CD4-positive, alpha-beta memory T cell (primary cell): Measurements from ENCODE around the gene VPS9D1. TPM values are rescaled to one million over a fixed set of nuclear protein-coding genes. Genes with fewer than 3 reads are reported as not detected.
A peak's percentile ranks its signal among the peaks of the same experiment; 100 is the strongest.
"Not testable (repeated sequence)": the region's sequence is repeated elsewhere in the genome, so short reads cannot be mapped to it uniquely, and the experiment has no call there.

Experiments
- CTCF ChIA-PET: fragments of 350-600 bp; sonication (Branson Sonifier 250); formaldehyde crosslinking; loops from one replicate; lab custom pipeline; 2021; ENCODE audit warnings: inconsistent platforms; ENCODE audit not compliant: partially characterized antibody; lab: Charles Lee
- POLR2A ChIA-PET: fragments of 350-600 bp; sonication (Branson Sonifier 250); formaldehyde crosslinking; loops from one replicate; lab custom pipeline; 2021; ENCODE audit not compliant: partially characterized antibody; lab: Charles Lee
- DNase-seq, 5 donors: peaks; one replicate each; pipeline versions ENCODE4 v3.0.0 to v3.0.0-alpha.2; 2020 to 2022; ENCODE audit warnings: mixed read lengths in 1 of 5
- H3K27ac ChIP-seq: one replicate; pipeline ENCODE4 v1.7.0; 2013; ENCODE audit warnings: low read depth, low read length
- H3K27me3 ChIP-seq: 2 replicates; pipeline ENCODE4 v1.7.0; 2013; ENCODE audit warnings: mild to moderate bottlenecking, low read length, moderate library complexity; ENCODE audit not compliant: insufficient read depth
- H3K36me3 ChIP-seq: 2 replicates; pipeline ENCODE4 v1.7.0; 2013; ENCODE audit warnings: mild to moderate bottlenecking, low read length, moderate library complexity; ENCODE audit not compliant: insufficient read depth
- H3K4me1 ChIP-seq: 2 replicates; pipeline ENCODE4 v1.7.0; 2013; ENCODE audit warnings: mild to moderate bottlenecking, low read length, moderate library complexity; ENCODE audit not compliant: insufficient read depth
- H3K4me3 ChIP-seq, 2 donors: one replicate each; pipeline ENCODE4 v1.7.0; 2013; ENCODE audit warnings: low read length in 2 of 2, mild to moderate bottlenecking in 1 of 2
- H3K9me3 ChIP-seq, 2 donors: one replicate each; pipeline ENCODE4 v1.7.0; 2013; ENCODE audit warnings: low read length in 2 of 2, control low read depth in 1 of 2; ENCODE audit not compliant: control insufficient read depth in 1 of 2
- H3K27ac Mint-ChIP-seq, 7 donors: one replicate each; pipeline ENCODE4 v1.8.0; 2020 to 2021; ENCODE audit warnings: mixed read lengths in 7 of 7, mild to moderate bottlenecking in 6 of 7, inconsistent platforms in 3 of 7, moderate library complexity in 3 of 7
- H3K27me3 Mint-ChIP-seq, 2 donors: one replicate each; pipeline ENCODE4 v1.8.0; 2020 to 2021; ENCODE audit warnings: mixed read lengths in 2 of 2
- H3K36me3 Mint-ChIP-seq, 2 donors: one replicate each; pipeline ENCODE4 v1.8.0; 2020 to 2021; ENCODE audit warnings: mixed read lengths in 2 of 2, inconsistent platforms in 1 of 2, mild to moderate bottlenecking in 1 of 2
- H3K4me1 Mint-ChIP-seq, 4 donors: one replicate each; pipeline ENCODE4 v1.8.0; 2020 to 2021; ENCODE audit warnings: mixed read lengths in 4 of 4, mild to moderate bottlenecking in 1 of 4
- H3K4me3 Mint-ChIP-seq, 8 donors: one replicate each; pipeline ENCODE4 v1.8.0; 2020 to 2021; ENCODE audit warnings: mixed read lengths in 8 of 8, mild to moderate bottlenecking in 7 of 8, moderate library complexity in 6 of 8, inconsistent platforms in 3 of 8
- H3K9me3 Mint-ChIP-seq, 8 donors: one replicate each; pipeline ENCODE4 v1.8.0; 2020 to 2021; ENCODE audit warnings: mixed read lengths in 8 of 8, mild to moderate bottlenecking in 5 of 8, inconsistent platforms in 3 of 8, moderate library complexity in 1 of 8
- intact Hi-C: fragments of 100-400 bp; cut with micrococcal nuclease; formaldehyde crosslinking; loops from one replicate; pipeline ENCODE4 v1.15.1; 2023
- polyA plus RNA-seq, 2 donors: library from polyadenylated mRNA; unstranded; fragments of 300-500 nt; fragmentation: Illumina TruSeq; gene quantifications; one replicate each; pipeline ENCODE4 v1.2.3, GENCODE V29; 2021
- total RNA-seq, 2 experiments: library from RNA; stranded (reverse); gene quantifications; one replicate each; pipeline ENCODE4 v1.2.3, GENCODE V29; 2021

VPS9D1 gene
- total and polyA plus RNA-seq, 4 experiments from 2014 or later = 0.48 to 13.6 (median 7.0) TPM

- Histone ChIP-seq H3K36me3 (peaks cover 20% of the 10 kb centered on the region), H3K27ac (no peak overlapping the region), H3K4me3 (no peak overlapping the region), H3K27me3 (no peaks in the 10 kb centered on the region), H3K9me3 (no peaks in the 10 kb centered on the region), H3K4me1 (peaks cover 14% of the 10 kb centered on the region)
- Mint-ChIP-seq H3K4me1 (peaks cover 9 to 27% (median 13%) of the 10 kb centered on the region in 4 donors), H3K9me3 (no peaks in the 10 kb centered on the region), H3K4me3 (no peak overlapping the region), H3K27ac (no peak overlapping the region), H3K36me3 (peaks cover 11 to 30% of the 10 kb centered on the region in 2 donors), H3K27me3 (no peaks in the 10 kb centered on the region)
- ChIA-PET POLR2A (interaction anchor here (2.0 kb wide), 1 partner anchor 10 kb away, joined by 5 read pairs; no protein-coding TSS in a partner anchor), CTCF (interaction anchor here (4.0 kb wide), 1 partner anchor 9 kb away, joined by 14 read pairs; no protein-coding TSS in a partner anchor)
- no peak for DNase-seq
- intact Hi-C loops = no loop called here
Measured at GRCh38 chr16:89690392-89690901, 30.3 kb downstream of the VPS9D1 start.

DNA sequence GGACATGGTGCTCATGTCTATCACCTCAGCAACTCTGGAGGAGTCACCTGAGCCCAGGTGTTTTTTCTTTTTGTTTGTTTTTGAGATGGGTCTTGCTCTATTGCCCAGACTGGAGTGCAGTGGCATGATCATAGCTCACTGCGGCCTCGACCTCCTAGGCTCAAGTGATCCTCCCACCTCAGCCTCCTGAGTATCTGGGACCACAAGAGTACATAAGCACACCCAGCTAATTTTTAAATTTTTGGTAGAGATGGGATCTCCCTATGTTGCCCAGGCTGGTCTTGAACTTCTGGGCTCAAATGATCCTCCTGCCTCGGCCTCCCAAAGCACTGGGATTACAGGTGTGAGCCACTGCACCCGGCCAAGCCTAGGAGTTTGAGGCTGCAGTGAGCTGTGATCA, 31.1 kb downstream of the VPS9D1 start:
- peak overlapping the region in 1 of 7 donors; percentile 23 for H3K27ac Mint-ChIP-seq
- not testable (repeated sequence) for H3K4me3 Mint-ChIP-seq

DNA sequence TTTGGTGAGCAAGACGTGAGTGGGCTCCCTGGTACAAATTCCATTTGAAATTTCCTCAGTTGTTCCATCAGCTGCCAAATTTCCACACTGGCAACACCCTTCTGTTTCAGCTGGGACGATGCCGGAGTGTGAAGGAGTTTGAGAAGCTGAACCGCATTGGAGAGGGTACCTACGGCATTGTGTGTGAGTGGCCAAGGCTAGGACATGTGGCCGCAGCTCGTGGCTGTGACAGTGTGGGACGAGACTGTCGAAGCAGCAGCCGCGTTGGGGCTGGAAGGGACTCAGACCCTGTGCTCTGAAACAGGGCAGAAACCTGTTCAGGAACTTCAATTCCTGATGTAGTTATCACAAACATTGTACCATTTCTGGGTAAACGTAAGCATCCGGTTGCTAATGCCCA, 31.6 kb downstream of the VPS9D1 start:
- no peak overlapping the region for H3K4me3 Mint-ChIP-seq
- peaks cover 11 to 27% of the 10 kb centered on the region in 2 donors for H3K36me3 Mint-ChIP-seq
- H3K27me3 Mint-ChIP-seq = no peaks in the 10 kb centered on the region
- CTCF ChIA-PET = interaction anchor here (4.0 kb wide), 1 partner anchor 10 kb away, joined by 14 read pairs; no protein-coding TSS in a partner anchor
- no peak for DNase-seq
- POLR2A ChIA-PET = interaction anchor here (2.0 kb wide), 1 partner anchor 11 kb away, joined by 5 read pairs; no protein-coding TSS in a partner anchor
- Histone ChIP-seq H3K27me3 (no peaks in the 10 kb centered on the region), H3K4me3 (no peak overlapping the region), H3K36me3 (peaks cover 20% of the 10 kb centered on the region), H3K4me1 (peaks cover 14% of the 10 kb centered on the region), H3K9me3 (no peaks in the 10 kb centered on the region), H3K27ac (no peak overlapping the region)
- intact Hi-C loops = no loop called here
- no peaks in the 10 kb centered on the region for H3K9me3 Mint-ChIP-seq
- peaks cover 9 to 25% (median 13%) of the 10 kb centered on the region in 4 donors for H3K4me1 Mint-ChIP-seq
- H3K27ac Mint-ChIP-seq = no peak overlapping the region

More for the DNA sequence above, 31.1 kb downstream of the VPS9D1 start:
- peaks cover 11 to 27% of the 10 kb centered on the region in 2 donors for H3K36me3 Mint-ChIP-seq
- H3K27me3 Mint-ChIP-seq, intact Hi-C loops, H3K9me3 Mint-ChIP-seq, H3K27me3 ChIP-seq, H3K27ac ChIP-seq, H3K9me3 ChIP-seq, H3K4me3 ChIP-seq, DNase-seq: not testable (repeated sequence)
- ChIA-PET CTCF (interaction anchor here (4.0 kb wide), 1 partner anchor 10 kb away, joined by 14 read pairs; no protein-coding TSS in a partner anchor), POLR2A (interaction anchor here (2.0 kb wide), 1 partner anchor 10 kb away, joined by 5 read pairs; no protein-coding TSS in a partner anchor)
- H3K4me1 ChIP-seq = peaks cover 14% of the 10 kb centered on the region
- peaks cover 20% of the 10 kb centered on the region for H3K36me3 ChIP-seq
- peaks cover 9 to 25% (median 13%) of the 10 kb centered on the region in 4 donors for H3K4me1 Mint-ChIP-seq

GRCh38 chr16:89688395-89688794, 32.3 kb downstream of the VPS9D1 start:
- intact Hi-C loops = no loop called here
- H3K36me3 ChIP-seq = peaks cover 18% of the 10 kb centered on the region
- H3K4me1 Mint-ChIP-seq = peaks cover 9 to 25% (median 13%) of the 10 kb centered on the region in 4 donors
- peaks cover 14% of the 10 kb centered on the region for H3K4me1 ChIP-seq
- DNase-seq = no peak
- H3K27ac Mint-ChIP-seq = peak overlapping the region in 3 of 7 donors; percentile 8 to 84 (median 48)
- no peaks in the 10 kb centered on the region for H3K9me3 ChIP-seq
- H3K27me3 Mint-ChIP-seq = no peaks in the 10 kb centered on the region
- ChIA-PET POLR2A (interaction anchor here (0.5 kb wide), 1 partner anchor 185 kb away, joined by 3 read pairs; the partner anchor contains the start of gene TCF25), CTCF (interaction anchor here (0.7 kb wide), 1 partner anchor 12 kb away, joined by 3 read pairs; no protein-coding TSS in a partner anchor)
- no peak overlapping the region for H3K27ac ChIP-seq
- H3K4me3 Mint-ChIP-seq = peak overlapping the region in 7 of 8 donors; percentile 44 to 84 (median 74)
- H3K4me3 ChIP-seq = no peak overlapping the region
- peaks cover 7 to 20% of the 10 kb centered on the region in 2 donors for H3K36me3 Mint-ChIP-seq
- H3K9me3 Mint-ChIP-seq = no peaks in the 10 kb centered on the region
- no peaks in the 10 kb centered on the region for H3K27me3 ChIP-seq

GRCh38 chr16:89687092-89687940, 33.4 kb downstream of the VPS9D1 start:
- DNase-seq = no peak
- Mint-ChIP-seq H3K4me3 (peak overlapping the region; percentile 80 to 95 (median 84)), H3K4me1 (peaks cover 9 to 25% (median 13%) of the 10 kb centered on the region in 4 donors), H3K27ac (peak overlapping the region; percentile 72 to 91 (median 78)), H3K36me3 (peaks cover 4 to 18% of the 10 kb centered on the region in 2 donors), H3K27me3 (no peaks in the 10 kb centered on the region), H3K9me3 (no peaks in the 10 kb centered on the region)
- Histone ChIP-seq H3K36me3 (peaks cover 12% of the 10 kb centered on the region), H3K4me1 (peaks cover 14% of the 10 kb centered on the region), H3K4me3 (peak overlapping the region; percentile 57 to 84), H3K27me3 (no peaks in the 10 kb centered on the region), H3K9me3 (no peaks in the 10 kb centered on the region), H3K27ac (peak overlapping the region; percentile 84)
- ChIA-PET CTCF (interaction anchor here (1.1 to 2.7 kb wide), 3 partner anchors 13 to 19 kb away, joined by 4 to 33 read pairs (median 7); partner anchors contain the start of gene SPATA2L), POLR2A (interaction anchor here (0.7 to 2.7 kb wide), 16 partner anchors 10 to 906 kb away, joined by 3 to 37 read pairs (median 4); partner anchors contain the start of genes CHMP1A, SPATA2L, SPATA33 and TCF25)
- intact Hi-C loops = no loop called here

DNA sequence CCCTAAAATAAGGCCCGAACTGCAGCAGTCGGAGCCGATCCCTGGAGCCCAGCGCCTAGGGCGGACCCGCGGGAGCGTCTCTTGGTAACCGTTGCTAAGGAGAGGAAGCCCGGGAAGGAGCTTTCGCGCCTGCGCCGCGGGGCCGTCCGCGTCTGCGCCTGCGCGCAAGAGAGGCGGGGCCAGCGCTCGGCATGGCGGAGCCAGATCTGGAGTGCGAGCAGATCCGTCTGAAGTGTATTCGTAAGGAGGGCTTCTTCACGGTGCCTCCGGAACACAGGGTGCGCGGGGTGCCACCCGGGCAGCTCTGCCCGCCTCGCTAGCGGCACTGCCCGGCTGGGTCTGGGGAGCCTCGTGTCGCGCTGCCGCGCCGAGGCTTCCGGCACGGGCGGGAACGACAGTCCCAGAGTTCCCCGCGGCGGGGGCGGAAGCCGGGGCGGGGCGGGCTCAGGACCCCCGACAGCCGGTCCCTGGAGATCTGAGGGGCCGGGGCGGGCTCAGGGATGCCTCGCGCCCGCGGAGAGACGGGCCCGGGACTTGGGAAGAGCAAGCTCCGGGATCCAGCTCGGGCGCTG, 34.1 kb downstream of the VPS9D1 start, which contains the start of gene CDK10:
CDK10 (plus strand) TSS at position 170 of the 572 bp plus-strand sequence; CDS start at position 192, 22 bp downstream.
- H3K36me3 ChIP-seq = peaks cover 6% of the 10 kb centered on the region
- no peaks in the 10 kb centered on the region for H3K27me3 ChIP-seq
- intact Hi-C loops = loop anchor here (1.0 kb wide), 3 partner anchors 14 to 36 kb away; partner anchors contain the start of genes CHMP1A and SPATA33
- H3K4me3 ChIP-seq = peak within 1 kb of the TSS; percentile 57 to 84
- Mint-ChIP-seq H3K9me3 (no peaks in the 10 kb centered on the region), H3K4me3 (peak within 1 kb of the TSS; percentile 84 to 96 (median 92)), H3K36me3 (peaks cover 4 to 16% of the 10 kb centered on the region in 2 donors), H3K27me3 (no peaks in the 10 kb centered on the region), H3K4me1 (peaks cover 9 to 25% (median 13%) of the 10 kb centered on the region in 4 donors), H3K27ac (peak within 1 kb of the TSS; percentile 78 to 98 (median 94))
- POLR2A ChIA-PET = interaction anchor here (0.7 to 2.7 kb wide), 18 partner anchors 10 to 905 kb away, joined by 3 to 37 read pairs (median 4); partner anchors contain the start of genes CHMP1A, SPATA2L, SPATA33 and SPG7
- H3K9me3 ChIP-seq = no peaks in the 10 kb centered on the region
- peaks cover 14% of the 10 kb centered on the region for H3K4me1 ChIP-seq
- CTCF ChIA-PET = interaction anchor here (1.1 to 2.7 kb wide), 3 partner anchors 13 to 19 kb away, joined by 4 to 33 read pairs (median 7); partner anchors contain the start of gene SPATA2L
- peak within 1 kb of the TSS; percentile 84 for H3K27ac ChIP-seq
- DNase-seq = peak; percentile 78 to 95 (median 87)
